Neuronal stem cell (in vitro differentiated cells): ENCODE data around the gene DNAJB7.
"Not testable (repeated sequence)": the region's sequence is repeated elsewhere in the genome, so short reads cannot be mapped to it uniquely, and the experiment has no call there.

Source experiments
- DNase-seq: peaks from one replicate; pipeline ENCODE4 v3.0.0-alpha.2; 2013; ENCODE audit warnings: low spot score
- H2AFZ ChIP-seq: one replicate; pipeline ENCODE4 v1.6.1; 2013; ENCODE audit warnings: mild to moderate bottlenecking, low read length, inconsistent platforms
- H2AK5ac ChIP-seq: 2 replicates; pipeline ENCODE4 v1.6.1; 2013; ENCODE audit warnings: low read depth, mild to moderate bottlenecking, inconsistent platforms, low read length, moderate library complexity, mixed read lengths
- H2BK120ac ChIP-seq: 2 replicates; pipeline ENCODE4 v1.6.1; 2013; ENCODE audit warnings: low read depth, mild to moderate bottlenecking, inconsistent platforms, low read length, moderate library complexity, mixed read lengths
- H2BK12ac ChIP-seq: one replicate; pipeline ENCODE4 v1.6.1; 2013; ENCODE audit warnings: low read length, inconsistent platforms
- H2BK15ac ChIP-seq: 2 replicates; pipeline ENCODE4 v1.6.1; 2013; ENCODE audit warnings: mild to moderate bottlenecking, low read length, inconsistent platforms, mixed read lengths
- H2BK5ac ChIP-seq: one replicate; pipeline ENCODE4 v1.6.1; 2013; ENCODE audit warnings: inconsistent platforms, mild to moderate bottlenecking, low read length, moderate library complexity
- H3K14ac ChIP-seq: one replicate; pipeline ENCODE4 v1.6.1; 2013; ENCODE audit warnings: low read length, inconsistent platforms
- H3K18ac ChIP-seq: 2 replicates; pipeline ENCODE4 v1.6.1; 2013; ENCODE audit warnings: low read length, inconsistent platforms
- H3K23ac ChIP-seq: 2 replicates; pipeline ENCODE4 v1.6.1; 2013; ENCODE audit warnings: low read depth, mild to moderate bottlenecking, mixed read lengths, low read length, inconsistent platforms; ENCODE audit not compliant: poor library complexity
- H3K27ac ChIP-seq: replicated peaks from 3 replicates; pipeline ENCODE4 v1.5.1; 2013; ENCODE audit warnings: low read length, inconsistent platforms
- H3K27me3 ChIP-seq, 3 experiments: 2 replicates each; pipeline ENCODE4 v1.6.1; 2013; ENCODE audit warnings: low read length in 3 of 3, mild to moderate bottlenecking in 2 of 3, inconsistent platforms in 1 of 3, low read depth in 1 of 3, mixed read lengths in 1 of 3, moderate library complexity in 1 of 3; ENCODE audit not compliant: control insufficient read depth in 3 of 3, insufficient read depth in 3 of 3
- H3K36me3 ChIP-seq, 2 donors: replicated peaks in 1 of 2; 2 replicates each; pipeline ENCODE4 v1.6.1; 2013; ENCODE audit warnings: low read length in 2 of 2; ENCODE audit not compliant: control insufficient read depth in 2 of 2, insufficient read depth in 2 of 2
- H3K4ac ChIP-seq: 2 replicates; pipeline ENCODE4 v1.6.1; 2013; ENCODE audit warnings: inconsistent platforms, mild to moderate bottlenecking, low read length, moderate library complexity
- H3K4me1 ChIP-seq, 2 donors: 1 replicate in 1 of 2; 2 replicates in 1 of 2; pipeline ENCODE4 v1.6.1; 2013; ENCODE audit warnings: low read length in 2 of 2, low read depth in 1 of 2; ENCODE audit not compliant: control insufficient read depth in 2 of 2, insufficient read depth in 1 of 2
- H3K4me2 ChIP-seq: one replicate; pipeline ENCODE4 v1.6.1; 2013; ENCODE audit warnings: mild to moderate bottlenecking, low read length, inconsistent platforms; ENCODE audit not compliant: insufficient read depth, poor library complexity, severe bottlenecking
- H3K4me3 ChIP-seq, 2 donors: 2 replicates each; pipeline ENCODE4 v1.5.1; 2013; ENCODE audit warnings: low read length in 2 of 2, mild to moderate bottlenecking in 2 of 2, inconsistent platforms in 1 of 2, moderate library complexity in 1 of 2
- H3K79me1 ChIP-seq: one replicate; pipeline ENCODE4 v1.6.1; 2013; ENCODE audit warnings: low read depth, mild to moderate bottlenecking, inconsistent platforms, low read length, moderate library complexity
- H3K9ac ChIP-seq: one replicate; pipeline ENCODE4 v1.6.1; 2013; ENCODE audit warnings: mild to moderate bottlenecking, low read depth, low read length, inconsistent platforms; ENCODE audit not compliant: poor library complexity
- H3K9me3 ChIP-seq, 2 donors: replicated peaks in 1 of 2; 2 replicates each; pipeline versions ENCODE3 to v1.6.1; 2013; ENCODE audit warnings: low read length in 2 of 2, mild to moderate bottlenecking in 2 of 2, inconsistent platforms in 1 of 2, low read depth in 1 of 2, mixed read lengths in 1 of 2, moderate library complexity in 1 of 2; ENCODE audit not compliant: control insufficient read depth in 2 of 2, insufficient read depth in 1 of 2
- H4K8ac ChIP-seq: one replicate; pipeline ENCODE4 v1.6.1; 2013; ENCODE audit warnings: low read depth, mild to moderate bottlenecking, inconsistent platforms, low read length, moderate library complexity
- H4K91ac ChIP-seq: one replicate; pipeline ENCODE4 v1.6.1; 2013; ENCODE audit warnings: low read length, low read depth, mild to moderate bottlenecking, inconsistent platforms; ENCODE audit not compliant: poor library complexity
- WGBS, 2 donors: extraction: QIAGEN DNeasy Blood & Tissue Kit; methylation state at CpG; one replicate each; pipeline ENCODE4 v1.1.7; 2013; ENCODE audit warnings: missing lambda C conversion rate in 2 of 2, mixed read lengths in 1 of 2; ENCODE audit not compliant: insufficient read length in 2 of 2, insufficient replicate concordance in 1 of 2; ENCODE audit errors: extremely low coverage in 2 of 2; 5-methylcytosine and 5-hydroxymethylcytosine counted together

The DNAJB7 gene

DNA sequence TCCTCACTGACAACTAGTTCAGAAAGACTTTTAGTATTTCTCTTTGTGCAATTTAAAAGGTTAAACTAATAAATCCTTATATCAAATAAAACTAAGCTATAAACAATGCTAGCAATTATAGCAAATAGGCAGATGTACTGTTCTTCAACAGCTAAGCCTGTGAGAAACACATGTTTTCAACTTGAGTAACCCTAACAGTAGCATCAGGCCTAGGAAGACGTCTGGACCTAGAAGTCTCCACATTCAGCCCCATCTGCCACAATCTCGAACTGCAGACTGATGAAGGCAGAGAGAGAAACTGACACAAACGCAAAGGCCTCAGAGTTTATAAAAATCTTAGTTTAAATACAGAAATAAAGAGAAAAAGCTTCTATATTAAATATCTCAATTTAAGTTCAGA lies 8.0 kb downstream of the DNAJB7 start:
- Histone ChIP-seq H2BK15ac (no peak overlapping the region), H3K79me1 (peaks cover 7% of the 10 kb centered on the region), H3K27me3 (no peaks in the 10 kb centered on the region), H2AK5ac (no peak overlapping the region), H3K27ac (no peak overlapping the region), H3K4ac (no peak overlapping the region), H3K9ac (no peak overlapping the region), H2BK5ac (no peak overlapping the region), H3K9me3 (no peaks in the 10 kb centered on the region), H4K91ac (no peak overlapping the region), H3K4me3 (no peak overlapping the region), H2BK120ac (no peak overlapping the region), H4K8ac (no peak overlapping the region), H3K14ac (no peak overlapping the region), H2BK12ac (no peak overlapping the region), H3K18ac (no peak overlapping the region), H3K36me3 (peaks cover 5 to 55% of the 10 kb centered on the region in 2 donors), H3K23ac (no peak overlapping the region), H3K4me2 (no peak overlapping the region), H2AFZ (no peak overlapping the region), H3K4me1 (peaks cover 4 to 19% of the 10 kb centered on the region in 2 donors)
- no CpG with 5 or more reads among the region's 3 CpGs for WGBS, 2 donors
- DNase-seq: no peak

DNA sequence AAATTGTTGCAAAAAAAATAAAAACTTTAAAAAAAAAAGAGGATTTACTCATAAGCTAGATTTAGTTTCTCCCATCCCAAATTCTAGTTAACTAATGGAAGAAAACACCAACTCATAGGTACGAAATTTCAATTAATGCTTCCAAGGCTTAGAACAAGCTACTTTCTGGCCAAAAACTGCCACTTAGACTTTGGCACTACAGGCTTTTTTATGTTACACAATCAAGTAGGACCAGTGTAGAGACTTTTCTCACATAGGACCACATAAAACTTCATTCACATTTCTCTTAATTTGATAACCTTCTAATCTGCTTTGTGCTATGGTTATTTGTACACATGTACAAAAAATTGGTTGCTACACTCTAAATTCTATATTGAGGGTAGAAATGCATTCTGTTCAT lies 8.6 kb downstream of the DNAJB7 start:
- H2AFZ ChIP-seq: no peak overlapping the region
- no peaks in the 10 kb centered on the region for H3K27me3 ChIP-seq
- no peak overlapping the region for H4K91ac ChIP-seq
- H2BK15ac ChIP-seq: no peak overlapping the region
- H4K8ac ChIP-seq: no peak overlapping the region
- no peak for DNase-seq
- no peak overlapping the region for H3K14ac ChIP-seq
- H3K23ac ChIP-seq: no peak overlapping the region
- peaks cover 5 to 61% of the 10 kb centered on the region in 2 donors for H3K36me3 ChIP-seq
- no peak overlapping the region for H2AK5ac ChIP-seq
- H2BK120ac ChIP-seq: no peak overlapping the region
- peaks cover 4 to 19% of the 10 kb centered on the region in 2 donors for H3K4me1 ChIP-seq
- H3K9ac ChIP-seq: no peak overlapping the region
- H2BK12ac ChIP-seq: no peak overlapping the region
- H3K9me3 ChIP-seq: no peaks in the 10 kb centered on the region
- no peak overlapping the region for H3K27ac ChIP-seq
- no peak overlapping the region for H2BK5ac ChIP-seq
- no peak overlapping the region for H3K18ac ChIP-seq
- H3K79me1 ChIP-seq: peaks cover 7% of the 10 kb centered on the region
- no peak overlapping the region for H3K4ac ChIP-seq
- H3K4me3 ChIP-seq: no peak overlapping the region
- WGBS, 2 donors: no CpG with 5 or more reads among the region's 1 CpG
- no peak overlapping the region for H3K4me2 ChIP-seq

DNA sequence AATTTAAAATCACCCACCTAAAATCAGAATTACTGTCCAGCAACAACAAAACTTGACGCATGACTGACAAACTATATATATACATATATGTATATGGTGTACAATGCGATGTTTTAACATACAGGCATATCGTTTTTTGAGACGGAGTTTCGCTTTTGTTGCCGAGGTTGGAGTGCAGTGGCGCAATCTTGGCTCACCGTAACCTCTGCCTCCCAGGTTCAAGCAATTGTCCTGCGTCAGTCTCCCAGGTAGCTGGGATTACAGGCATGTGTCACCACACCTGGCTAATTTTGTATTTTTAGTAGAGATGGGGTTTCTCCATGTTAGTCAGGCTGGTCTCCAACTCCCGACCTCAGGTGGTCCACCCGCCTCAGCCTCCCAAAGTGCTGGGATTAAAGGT lies 16.1 kb downstream of the DNAJB7 start:
- H3K27ac ChIP-seq, H2BK120ac ChIP-seq, H4K91ac ChIP-seq, H2BK15ac ChIP-seq, H3K23ac ChIP-seq, H3K14ac ChIP-seq, H3K4me1 ChIP-seq, H3K27me3 ChIP-seq, H3K79me1 ChIP-seq, H3K4me2 ChIP-seq, H2BK12ac ChIP-seq, H3K18ac ChIP-seq, H3K9me3 ChIP-seq, DNase-seq, H3K9ac ChIP-seq, H2BK5ac ChIP-seq, H4K8ac ChIP-seq, H3K4me3 ChIP-seq, H3K4ac ChIP-seq, H2AK5ac ChIP-seq, H2AFZ ChIP-seq: not testable (repeated sequence)
- no CpG with 5 or more reads among the region's 11 CpGs for WGBS, 2 donors
- peaks cover 18 to 100% of the 10 kb centered on the region in 2 donors for H3K36me3 ChIP-seq

DNA sequence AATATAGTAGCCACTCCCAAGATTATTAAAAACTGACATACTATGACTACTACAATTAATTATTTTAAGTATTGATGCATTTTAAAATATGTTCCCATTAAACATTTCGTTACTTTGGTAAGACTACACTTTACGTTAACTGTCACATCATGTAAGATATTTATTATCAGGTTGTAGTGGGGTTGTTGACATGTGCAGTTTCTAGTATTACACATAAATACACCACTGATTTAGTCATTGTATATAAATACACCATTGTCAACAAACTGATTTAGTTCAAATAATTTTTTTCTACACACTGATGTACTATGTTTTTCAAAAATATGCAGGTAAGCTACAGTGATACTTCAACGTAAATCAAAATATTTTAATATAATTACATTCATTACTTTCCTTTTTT lies 17.0 kb downstream of the DNAJB7 start:
- Histone ChIP-seq H2BK120ac (no peak overlapping the region), H4K91ac (no peak overlapping the region), H3K23ac (no peak overlapping the region), H2BK5ac (no peak overlapping the region), H3K9me3 (no peaks in the 10 kb centered on the region), H2AFZ (no peak overlapping the region), H3K36me3 (peaks cover 17 to 100% of the 10 kb centered on the region in 2 donors), H3K27me3 (no peaks in the 10 kb centered on the region), H3K4me1 (no peaks in the 10 kb centered on the region), H3K4me2 (no peak overlapping the region), H3K18ac (no peak overlapping the region), H2BK15ac (no peak overlapping the region), H4K8ac (no peak overlapping the region), H3K27ac (no peak overlapping the region), H3K14ac (no peak overlapping the region), H3K9ac (no peak overlapping the region), H2AK5ac (no peak overlapping the region), H3K4me3 (no peak overlapping the region), H3K79me1 (peaks cover 4% of the 10 kb centered on the region), H2BK12ac (no peak overlapping the region), H3K4ac (no peak overlapping the region)
- no peak for DNase-seq
- no CpG with 5 or more reads among the region's 3 CpGs for WGBS, 2 donors
